NCI-H2081 (cell line): ENCODE results near the gene PTPN5.
A peak's percentile ranks its signal among the peaks of the same experiment; 100 is the strongest.
"Not testable (repeated sequence)": the region's sequence is repeated elsewhere in the genome, so short reads cannot be mapped to it uniquely, and the experiment has no call there.

Experiments used
- DNase-seq, 2 experiments: peaks; one replicate each; lab custom pipeline; 2025; lab: John Stamatoyannopoulos, UW

Gene PTPN5

GRCh38 chr11:18709414-18709813 is 82.2 kb downstream of the PTPN5 start:
- no peak for DNase-seq

GRCh38 chr11:18707811-18708340 is 83.7 kb downstream of the PTPN5 start:
- DNase-seq: no peak

GRCh38 chr11:18706330-18707243 is 85.0 kb downstream of the PTPN5 start:
- peak; percentile 69 to 75 for DNase-seq

GRCh38 chr11:18705651-18706281 is 85.8 kb downstream of the PTPN5 start:
- DNase-seq: peak in 1 of 2 experiments; percentile 6

GRCh38 chr11:18704698-18705097 is 86.9 kb downstream of the PTPN5 start:
- DNase-seq: no peak

GRCh38 chr11:18704045-18704645 is 87.5 kb downstream of the PTPN5 start:
- no peak for DNase-seq

- no peak for DNase-seq
These were observed 88.4 kb downstream of the PTPN5 start for GRCh38 chr11:18703001-18703763.

- no peak for DNase-seq
These were observed 89.9 kb downstream of the PTPN5 start for GRCh38 chr11:18701614-18702216.

- no peak for DNase-seq
These were observed 90.7 kb downstream of the PTPN5 start for GRCh38 chr11:18700872-18701271.

GRCh38 chr11:18700375-18700774 is 91.2 kb downstream of the PTPN5 start:
- DNase-seq: no peak

- DNase-seq: no peak
These were observed 91.7 kb downstream of the PTPN5 start for GRCh38 chr11:18699848-18700261.

GRCh38 chr11:18699269-18699596 is 92.4 kb downstream of the PTPN5 start:
- no peak for DNase-seq

- peak; percentile 88 to 89 for DNase-seq
These were observed 93.0 kb downstream of the PTPN5 start, which contains the start of gene TMEM86A for GRCh38 chr11:18698341-18699268. TSS of gene TMEM86A (plus strand) at chr11:18698779. CDS start at chr11:18698887, 108 bp downstream.

- DNase-seq: no peak
These were observed 94.0 kb downstream of the PTPN5 start for GRCh38 chr11:18697576-18697975.

- no peak for DNase-seq
These were observed 94.9 kb downstream of the PTPN5 start for GRCh38 chr11:18696638-18697225.

GRCh38 chr11:18692941-18693760 is 98.4 kb downstream of the PTPN5 start:
- no peak for DNase-seq

GRCh38 chr11:18691467-18692140 is 100.0 kb downstream of the PTPN5 start:
- DNase-seq: not testable (repeated sequence)

GRCh38 chr11:18684267-18684666 is 107.3 kb downstream of the PTPN5 start:
- DNase-seq: no peak
